Measurements from ENCODE around the gene GSDME. TPM values are rescaled to one million over a fixed set of nuclear protein-coding genes. Genes with fewer than 3 reads are reported as not detected.

The GSDME gene
- polyA plus RNA-seq, 1 donor = 8.1 TPM

DNA sequence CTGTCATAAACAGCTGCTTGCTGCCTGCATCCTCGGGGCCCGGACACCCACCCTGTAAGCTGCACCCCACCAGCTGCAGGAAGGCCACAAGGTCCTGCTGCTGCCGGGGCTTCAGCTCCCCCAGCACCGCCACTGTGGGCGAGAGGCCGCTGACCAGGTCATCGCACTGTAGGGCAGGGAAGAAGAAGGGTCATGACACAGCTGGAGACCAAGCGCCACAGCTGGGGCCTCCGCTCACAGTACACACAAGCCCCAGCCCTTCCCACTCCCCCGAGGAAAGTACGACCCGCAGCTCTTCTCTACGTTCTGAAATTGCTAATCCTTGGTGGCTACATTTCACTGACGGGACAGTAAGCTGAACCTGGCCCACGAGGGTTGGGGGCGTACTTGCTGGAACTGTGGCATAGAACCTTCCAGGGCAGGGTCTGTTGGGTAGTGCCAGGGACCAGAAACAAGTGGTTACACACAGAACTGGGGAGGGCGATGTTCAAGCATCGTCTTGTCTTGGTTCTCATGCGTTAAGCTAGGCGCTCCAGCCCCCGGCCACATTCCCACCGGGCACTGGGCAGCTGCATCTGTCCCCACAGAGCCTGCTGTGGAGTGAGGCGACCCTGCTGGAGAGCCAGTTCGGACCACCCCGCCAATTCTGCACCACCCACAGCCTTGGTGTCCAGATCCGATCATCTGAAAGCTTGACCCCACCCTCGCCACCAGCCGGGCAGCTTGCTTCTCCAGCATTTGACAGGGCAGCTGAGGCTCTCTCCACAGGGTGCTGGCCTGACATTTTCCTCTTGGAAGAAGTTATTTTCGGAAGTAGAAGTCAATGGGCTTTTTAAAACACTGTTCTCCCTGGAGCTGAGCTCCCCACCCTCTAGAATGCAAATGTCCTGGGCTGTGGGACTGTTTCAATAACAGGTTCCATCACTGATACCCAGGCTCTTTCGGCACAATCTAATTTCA lies 50.8 kb downstream of the GSDME start:
- no peak for DNase-seq (ENCODE audit: low read depth)

DNA sequence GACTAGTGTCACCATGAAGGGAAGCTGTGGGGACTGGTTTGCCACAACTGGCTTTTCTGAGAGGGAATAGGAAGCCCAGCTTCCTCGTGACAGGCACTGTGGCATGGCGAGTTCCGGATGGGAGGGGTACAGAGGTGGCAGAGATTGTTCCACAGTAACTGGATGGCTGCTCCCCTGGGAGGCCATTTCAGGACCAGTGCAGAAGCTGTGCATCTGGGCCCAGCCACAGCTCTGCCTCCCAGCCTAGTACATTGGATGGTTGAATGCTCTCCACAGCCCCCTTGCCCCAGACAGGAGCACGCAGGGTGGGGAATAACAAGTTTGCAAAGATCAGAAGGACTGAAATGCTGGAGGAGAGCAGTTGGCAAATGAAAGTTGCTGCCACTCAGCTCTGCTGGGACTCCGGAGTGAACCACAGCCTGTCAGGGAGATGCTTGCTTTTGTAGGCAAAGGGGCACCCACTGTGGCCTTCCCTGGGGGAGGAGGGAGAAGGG lies 51.8 kb downstream of the GSDME start:
- DNase-seq (ENCODE audit: low read depth) = no peak

DNA sequence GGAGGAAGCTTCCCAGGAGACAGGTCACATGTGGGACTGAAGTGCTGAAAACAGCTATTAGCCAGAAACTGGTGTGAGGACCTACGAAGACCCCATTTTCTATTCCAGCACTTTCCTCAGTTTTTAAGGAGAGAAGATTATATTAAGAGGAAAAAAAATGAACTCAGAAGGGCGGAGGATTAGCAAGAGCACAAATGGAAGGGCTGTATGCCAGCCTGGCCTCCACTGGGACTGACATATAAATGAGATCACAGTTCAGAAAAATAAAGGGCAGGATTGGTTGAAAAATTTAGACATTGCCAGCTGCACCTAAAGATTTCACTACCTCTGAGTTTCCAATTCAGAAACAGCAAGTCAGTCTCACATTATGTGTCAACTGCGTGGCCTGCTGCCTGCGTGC lies 53.0 kb downstream of the GSDME start:
- DNase-seq (ENCODE audit: low read depth) = no peak

DNA sequence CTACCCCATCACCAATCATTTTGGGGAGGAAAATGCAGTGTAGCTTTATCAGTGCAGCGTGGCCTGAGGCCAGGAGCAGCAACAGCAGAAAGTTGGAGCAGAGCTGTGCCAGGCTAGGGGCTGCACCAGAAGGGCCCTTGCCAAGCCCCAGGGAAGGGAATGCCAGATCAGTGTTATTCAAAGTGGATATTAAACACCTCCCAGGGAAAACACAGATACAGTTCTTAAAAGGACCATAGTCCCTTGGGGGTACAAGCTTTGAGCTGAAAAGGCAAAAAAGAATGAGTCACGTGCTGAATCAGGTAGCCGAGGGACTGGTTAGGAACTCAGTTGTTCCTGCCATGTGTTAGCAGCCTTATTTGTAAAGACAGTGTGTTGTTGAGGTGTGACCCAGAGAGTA lies 54.0 kb downstream of the GSDME start:
- no peak for DNase-seq (ENCODE audit: low read depth)

DNA sequence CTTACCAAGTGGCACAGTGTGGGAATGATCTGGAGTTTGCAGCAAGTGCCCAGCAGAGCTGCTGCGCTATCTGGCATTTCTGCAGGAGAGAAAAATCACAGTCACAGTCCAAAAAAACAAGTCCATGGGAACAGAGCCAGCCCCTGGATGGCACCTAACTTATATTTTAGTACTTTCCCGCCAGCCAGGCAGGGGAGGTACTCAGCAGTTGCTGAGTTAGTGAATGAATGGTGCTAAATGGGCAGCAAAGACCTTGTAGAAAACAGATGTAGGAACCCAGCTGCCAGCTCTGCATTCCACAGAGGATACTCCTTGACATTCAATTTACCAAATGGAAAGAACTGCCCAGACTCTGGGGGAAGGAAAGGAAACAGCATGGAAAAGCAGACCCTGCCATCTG lies 54.5 kb downstream of the GSDME start:
- DNase-seq (ENCODE audit: low read depth) = no peak

DNA sequence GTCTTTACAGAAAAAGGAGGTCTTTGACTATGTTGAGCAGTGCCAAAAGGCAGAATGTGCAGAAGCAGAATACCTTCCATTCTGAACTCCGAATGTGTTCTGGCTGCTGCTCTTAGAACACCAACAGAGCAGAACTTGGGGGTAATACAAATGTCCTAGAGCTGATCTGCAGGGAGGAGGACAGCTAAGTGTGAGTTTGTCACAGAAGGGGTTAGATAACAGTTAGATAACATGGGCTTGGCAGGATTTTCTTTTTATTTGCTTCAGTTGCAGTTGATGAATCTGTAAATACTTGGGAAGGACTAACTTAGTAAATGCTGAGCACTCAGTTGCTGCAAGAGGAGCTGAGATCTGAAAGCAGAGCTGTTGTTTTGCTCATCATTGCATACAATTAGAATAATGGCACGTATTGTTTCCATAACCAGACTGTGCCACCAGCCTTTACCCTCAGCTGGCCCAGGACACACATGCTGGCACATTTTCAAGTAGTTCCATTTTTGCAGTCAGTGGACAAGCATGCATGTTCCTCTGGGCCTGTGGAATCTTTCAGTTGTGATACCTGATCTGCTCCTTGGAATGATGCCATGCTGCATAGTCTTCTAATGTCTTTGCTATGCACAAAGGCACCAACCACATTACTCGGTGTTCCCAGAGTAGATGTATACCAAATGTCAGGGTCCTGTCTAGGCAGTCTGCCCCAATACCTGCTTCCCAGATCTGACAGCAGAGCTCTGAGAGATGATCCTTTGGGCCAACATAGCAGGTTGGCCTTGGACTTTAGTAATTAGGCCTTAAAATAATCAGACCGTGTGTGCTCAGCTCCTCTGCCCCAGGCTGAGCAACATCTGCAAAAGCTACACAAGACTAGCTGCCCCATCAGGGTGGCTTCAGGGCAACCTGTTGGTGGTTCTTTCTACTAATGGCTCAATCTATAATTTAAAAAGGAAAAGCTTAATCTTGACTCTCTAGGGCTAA lies 55.7 kb downstream of the GSDME start:
- no peak for DNase-seq (ENCODE audit: low read depth)

DNA sequence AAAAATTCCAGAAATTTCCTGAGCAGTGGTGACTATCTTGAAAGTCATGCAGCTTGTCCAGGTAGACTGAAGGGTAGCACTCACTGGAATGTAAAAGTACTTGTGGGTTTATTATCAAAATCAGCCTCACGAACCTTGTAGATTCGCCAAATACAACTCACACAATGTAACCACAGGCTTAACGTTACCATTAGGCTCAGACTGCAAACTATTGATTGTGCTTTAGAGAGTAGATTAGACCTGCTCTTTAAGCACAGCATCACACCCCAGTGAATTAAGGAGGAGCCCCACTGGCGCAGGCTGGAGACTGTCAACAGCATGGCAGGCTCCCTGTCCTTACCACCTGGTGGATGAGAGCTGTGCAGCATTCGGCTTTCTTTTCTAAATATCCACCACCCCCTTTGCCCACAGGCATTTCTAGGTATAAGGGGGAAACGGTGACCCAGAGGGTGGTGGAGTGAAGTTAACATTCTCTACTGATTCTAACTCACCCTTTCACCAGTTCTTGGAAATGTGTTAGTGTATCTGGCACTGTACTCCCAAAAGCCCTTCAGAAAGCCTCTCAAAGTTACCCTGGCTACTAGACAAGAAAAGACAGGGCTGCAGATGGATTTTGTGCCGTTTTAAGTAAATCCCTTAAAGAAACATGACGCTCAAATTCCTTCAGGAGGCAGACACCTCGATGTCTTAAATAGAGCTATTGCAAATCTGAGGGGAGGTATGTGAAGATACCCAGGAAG lies 56.6 kb downstream of the GSDME start:
- no peak for DNase-seq (ENCODE audit: low read depth)

DNA sequence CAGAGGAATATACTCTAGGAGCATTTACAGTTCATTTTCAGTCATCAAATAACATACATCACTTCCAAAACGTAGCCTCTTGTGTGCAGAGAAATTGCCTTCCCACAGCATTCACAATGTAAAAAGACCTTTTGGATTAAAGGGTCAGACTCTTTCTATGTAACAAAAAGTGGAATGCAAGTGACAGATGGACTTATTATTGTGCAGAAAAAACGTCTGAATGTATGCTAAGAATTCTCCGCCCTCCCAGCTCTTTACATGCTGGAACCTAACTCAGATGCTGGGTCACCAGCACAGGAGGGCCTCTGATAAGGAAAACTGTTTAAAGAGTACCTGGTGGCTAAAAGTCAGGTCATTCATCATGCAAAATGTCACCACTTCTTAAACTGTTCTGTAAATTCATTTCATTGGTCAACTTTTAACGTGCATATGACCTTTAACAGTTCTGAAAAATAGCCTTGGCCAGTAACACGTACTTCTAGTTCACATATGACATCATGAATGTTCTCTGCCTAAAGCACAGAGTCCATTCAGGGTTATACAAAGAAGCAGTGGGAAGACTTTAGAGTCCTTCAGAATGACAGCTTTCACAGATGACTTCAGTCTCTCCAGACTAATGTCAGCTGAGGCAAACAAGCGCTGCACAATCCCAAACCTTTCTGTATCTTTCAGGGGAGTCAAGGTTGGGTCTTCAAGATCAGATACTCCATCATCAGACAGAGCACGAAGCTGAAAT lies 58.6 kb downstream of the GSDME start:
- no peak for DNase-seq (ENCODE audit: low read depth)

DNA sequence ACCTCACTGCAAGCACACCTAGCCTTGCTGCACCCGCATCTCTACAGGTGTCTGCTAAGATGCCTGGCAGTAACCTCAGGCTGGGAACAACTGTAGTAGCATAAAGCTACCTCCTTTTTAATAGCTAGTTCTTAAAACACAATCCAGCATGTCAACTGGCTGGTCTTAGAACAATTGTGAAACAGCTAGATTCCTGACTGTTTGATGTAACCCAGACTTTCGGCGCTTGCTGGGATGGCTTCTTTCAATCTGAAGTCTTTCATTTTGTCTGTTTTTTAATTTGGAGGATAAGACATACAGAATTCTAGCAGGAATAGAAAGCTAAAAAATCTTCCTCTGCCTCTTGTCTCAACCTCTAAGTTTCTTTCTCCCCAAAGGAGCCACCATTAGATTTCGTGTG lies 59.8 kb downstream of the GSDME start:
- no peak for DNase-seq (ENCODE audit: low read depth)

DNA sequence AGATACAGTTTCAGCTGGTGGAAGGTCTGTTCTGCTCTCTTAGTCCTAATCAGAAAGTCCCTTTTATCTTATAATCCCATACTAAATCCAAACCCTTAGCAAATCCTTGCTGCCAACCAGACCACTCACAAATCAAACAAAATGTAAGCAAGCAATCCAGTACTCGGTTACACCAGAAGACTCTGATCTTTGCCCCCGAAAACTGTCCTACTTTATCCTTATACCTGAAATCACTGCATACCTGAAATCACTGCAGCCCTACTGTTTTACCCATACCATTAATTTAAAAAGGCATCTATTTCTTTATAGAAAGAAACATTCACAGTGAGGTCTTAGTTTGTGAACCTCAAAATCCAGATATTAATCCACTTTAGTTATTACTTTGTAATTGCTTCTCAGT lies 64.7 kb downstream of the GSDME start:
- DNase-seq (ENCODE audit: low read depth) = no peak

DNA sequence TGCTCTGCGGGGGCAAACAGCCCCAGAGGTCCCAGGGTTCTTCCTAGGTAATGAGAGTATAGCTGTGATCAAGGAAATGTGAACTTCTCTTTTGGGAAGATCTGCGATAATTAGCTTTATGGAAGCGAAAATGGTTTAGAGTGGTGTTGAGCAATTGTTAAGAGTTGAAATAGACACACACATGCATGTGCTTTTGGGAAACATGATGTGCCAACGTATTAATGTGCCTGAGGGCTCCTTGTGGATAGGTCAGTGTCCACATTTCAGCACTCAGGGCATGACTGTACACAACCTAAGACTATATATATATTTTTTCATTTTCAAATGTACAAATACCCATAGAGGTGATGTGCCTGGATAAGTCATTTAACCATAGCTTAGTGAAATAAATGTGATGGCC lies 67.0 kb downstream of the GSDME start:
- DNase-seq (ENCODE audit: low read depth) = no peak

DNA sequence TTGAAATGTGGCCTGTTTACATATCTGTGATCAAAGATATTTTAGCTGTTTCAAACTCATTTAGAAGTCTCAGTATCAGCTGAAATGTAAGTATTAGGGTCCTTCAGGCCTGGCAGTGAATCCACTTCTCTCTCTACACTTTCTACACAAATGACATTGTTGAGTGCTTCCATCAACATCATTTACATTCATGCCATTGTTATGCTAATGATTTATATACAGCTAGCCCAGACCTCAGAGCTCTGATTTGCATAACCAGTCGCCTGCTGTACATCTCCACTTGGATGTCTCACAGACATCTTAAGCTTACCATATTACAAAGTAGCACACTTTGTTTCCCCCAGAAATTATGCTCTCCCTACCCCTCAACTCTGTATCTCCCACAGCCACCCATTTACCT lies 71.6 kb downstream of the GSDME start:
- no peak for DNase-seq (ENCODE audit: low read depth)

DNA sequence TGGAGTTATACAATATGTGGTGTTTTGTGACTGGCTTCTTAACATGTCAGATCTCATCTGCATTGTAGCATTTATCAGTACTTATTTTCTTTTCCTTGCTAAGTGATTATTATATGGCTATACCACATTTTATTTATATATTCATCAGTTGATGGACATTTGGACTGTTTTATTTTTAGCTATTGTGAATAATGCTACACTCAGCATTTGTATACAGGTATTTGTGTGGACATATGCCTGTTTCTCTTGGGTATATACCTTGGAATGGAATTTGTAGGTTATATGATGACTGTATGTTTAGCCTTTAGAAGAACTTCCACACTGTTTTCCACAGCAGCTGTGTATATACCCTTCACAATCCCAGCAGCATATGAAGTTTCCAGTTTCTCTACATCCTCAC lies 86.5 kb downstream of the GSDME start:
- DNase-seq (ENCODE audit: low read depth) = no peak

DNA sequence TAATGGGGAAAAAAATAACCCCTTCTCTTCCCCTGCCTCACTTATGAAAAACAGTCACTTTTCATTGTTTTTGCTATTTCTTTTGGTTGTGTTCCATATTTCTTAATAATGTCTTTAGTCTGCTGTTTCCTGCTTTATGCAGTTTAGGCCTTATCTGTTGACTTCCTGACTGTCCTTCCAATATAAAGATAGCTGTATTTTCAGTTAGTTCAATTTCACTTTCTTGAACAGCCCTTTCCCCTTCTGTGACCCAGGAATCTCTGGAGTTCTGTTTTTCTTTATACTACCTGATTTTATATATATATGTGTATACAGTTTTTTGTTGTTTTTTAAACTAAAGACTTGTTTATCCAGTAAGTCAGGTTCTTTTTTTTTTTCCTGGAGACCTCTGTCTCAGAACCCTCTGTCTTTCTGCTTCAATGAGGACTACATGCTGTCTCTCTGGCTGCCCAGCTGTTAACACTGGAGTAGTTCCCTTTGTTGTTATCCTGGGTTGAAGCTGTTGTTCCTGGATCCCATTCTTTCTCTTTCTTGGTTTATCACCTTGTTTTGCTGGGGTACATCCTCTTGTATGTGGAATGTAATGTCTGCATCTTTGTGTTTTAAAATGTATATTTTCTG lies 87.2 kb downstream of the GSDME start:
- no peak for DNase-seq (ENCODE audit: low read depth)

DNA sequence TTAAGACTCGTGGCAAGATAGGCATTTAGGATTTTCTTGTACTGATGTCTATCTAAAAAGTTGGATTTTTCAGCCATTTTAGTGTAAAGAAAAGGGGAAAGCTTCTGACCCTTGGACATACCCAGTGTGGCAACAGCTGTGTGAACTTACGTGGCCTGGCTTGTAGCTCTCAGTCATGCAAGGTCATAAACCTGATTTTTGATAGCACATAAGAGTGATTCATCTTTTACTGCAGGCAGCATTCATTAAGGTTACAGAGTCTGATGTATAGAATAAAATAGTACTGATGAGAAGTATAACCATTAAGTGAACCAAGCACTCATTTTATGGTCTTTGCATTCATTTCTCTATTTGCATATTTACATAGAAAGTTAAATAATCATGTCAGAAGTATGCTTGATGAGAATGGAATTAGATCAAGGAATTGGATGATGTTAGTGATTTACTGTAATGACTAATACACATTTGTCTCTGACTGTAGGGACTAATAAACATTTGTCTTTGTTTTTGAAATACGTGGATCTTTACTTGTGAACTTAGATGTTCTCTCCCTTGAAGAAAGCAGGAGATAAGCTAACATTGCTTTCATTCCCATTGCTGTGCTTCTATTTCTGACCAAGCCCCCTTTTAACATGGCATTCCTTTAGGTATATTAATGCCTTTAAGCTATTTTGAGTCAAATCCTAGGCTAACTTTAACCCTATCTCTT lies 88.2 kb downstream of the GSDME start:
- DNase-seq (ENCODE audit: low read depth) = no peak

DNA sequence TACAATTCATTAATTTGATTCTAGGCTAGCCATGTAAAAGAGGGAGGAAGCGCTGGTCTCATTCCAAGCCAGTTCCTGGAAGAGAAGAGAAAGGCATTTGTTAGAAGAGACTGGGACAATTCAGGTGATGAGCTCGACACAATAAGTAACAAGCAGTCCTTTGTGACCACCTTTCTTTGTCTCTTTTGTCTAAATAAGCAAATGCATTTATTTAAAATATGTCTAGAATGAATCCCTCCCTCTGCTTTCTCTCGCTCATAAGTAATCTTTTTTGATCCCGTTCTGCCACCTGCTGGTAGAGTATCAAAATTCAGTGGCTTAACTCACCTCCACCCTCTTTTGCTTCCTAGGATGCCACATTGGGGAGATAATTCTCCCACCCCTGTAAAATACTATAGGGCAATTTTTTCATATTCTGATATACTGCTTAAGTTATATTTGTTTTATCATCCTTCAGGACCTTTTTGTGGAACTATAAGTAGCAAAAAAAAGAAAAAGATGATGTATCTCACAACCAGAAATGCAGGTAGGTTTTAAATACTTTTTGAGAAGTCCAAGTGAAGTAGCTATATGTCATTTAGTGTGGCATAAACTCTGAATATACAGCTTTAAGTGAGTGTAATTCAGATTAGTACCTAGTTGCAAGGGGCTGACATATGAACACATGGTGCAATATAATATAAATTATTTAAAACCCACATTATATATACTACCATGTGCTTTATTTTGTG lies 91.5 kb downstream of the GSDME start:
- peak; percentile 31 for DNase-seq (ENCODE audit: low read depth)

DNA sequence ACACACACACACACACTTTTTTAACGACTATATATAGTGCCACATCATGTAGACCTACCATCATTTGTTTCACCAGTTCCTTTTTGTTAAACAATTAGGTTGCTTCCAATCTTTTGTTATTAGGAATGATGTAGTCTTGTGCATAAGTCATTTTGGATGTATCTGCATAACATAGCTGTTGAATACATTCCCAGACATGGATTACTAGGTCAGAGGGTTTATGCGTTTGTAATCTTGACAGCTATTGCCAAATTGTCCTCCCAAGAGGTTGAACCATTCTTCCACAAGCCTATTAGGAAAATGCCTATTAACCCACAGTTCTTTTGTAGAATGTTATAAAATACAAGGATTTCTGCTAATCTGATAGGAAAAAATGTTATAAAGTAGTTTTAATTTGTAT lies 96.7 kb downstream of the GSDME start:
- DNase-seq (ENCODE audit: low read depth) = peak; percentile 35

DNA sequence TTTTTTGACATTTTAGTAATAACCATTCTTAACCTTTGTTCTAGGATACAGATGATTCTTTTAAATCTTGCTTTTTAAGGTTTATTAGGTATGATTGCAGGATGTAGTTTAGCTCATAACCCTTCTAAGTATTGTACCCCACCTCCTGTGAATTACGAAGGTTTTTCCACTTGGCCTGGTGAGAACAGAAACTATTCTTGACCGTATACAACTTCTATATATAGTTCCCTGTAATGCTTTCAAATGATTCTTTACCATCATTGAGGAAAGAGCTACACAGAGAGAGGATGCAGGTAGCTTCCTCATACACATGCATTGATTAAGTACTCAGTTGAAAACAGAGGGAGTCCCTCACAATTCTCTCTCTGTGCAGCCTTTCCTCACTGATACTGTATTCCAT lies 97.8 kb downstream of the GSDME start:
- no peak for DNase-seq (ENCODE audit: low read depth)

DNA sequence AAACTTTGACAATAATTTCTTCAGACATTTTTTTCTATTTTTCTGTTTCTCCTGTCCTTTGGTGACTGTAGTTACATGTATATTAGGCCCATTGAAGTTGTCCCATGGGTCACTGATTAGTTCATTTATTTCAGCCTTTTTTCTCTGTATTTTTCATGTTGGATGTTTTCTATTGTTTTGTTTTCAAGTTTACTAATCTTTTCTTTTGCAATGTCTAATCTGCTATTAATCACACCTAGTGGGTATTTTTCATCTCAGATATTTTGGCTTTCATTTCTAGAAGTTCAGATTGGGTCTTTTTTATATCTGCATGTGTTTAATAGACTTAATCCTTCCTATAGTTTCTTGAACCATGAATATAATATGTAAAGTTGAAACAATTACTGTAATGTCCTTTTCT lies 99.3 kb downstream of the GSDME start:
- no peak for DNase-seq (ENCODE audit: low read depth)
